Activated naive CD4-positive, alpha-beta T cell (primary cell): ENCODE data around the gene ROPN1.
"Not testable (repeated sequence)": the region's sequence is repeated elsewhere in the genome, so short reads cannot be mapped to it uniquely, and the experiment has no call there.

Source experiments
- DNase-seq, 4 experiments: peaks; one replicate each; lab custom pipeline; 2025; lab: John Stamatoyannopoulos, UW

ROPN1 gene

GRCh38 chr3:123993818-123994217, 1.9 kb upstream of the ROPN1 start:
- DNase-seq = no peak

GRCh38 chr3:123986427-123986826, 5.5 kb downstream of the ROPN1 start:
- no peak for DNase-seq

- DNase-seq = no peak
Observed at GRCh38 chr3:123984957-123985356, 7.0 kb downstream of the ROPN1 start.

GRCh38 chr3:123984350-123984749, 7.6 kb downstream of the ROPN1 start:
- no peak for DNase-seq

- DNase-seq = not testable (repeated sequence)
Observed at GRCh38 chr3:123981317-123981716, 10.6 kb downstream of the ROPN1 start.

GRCh38 chr3:123980539-123980938, 11.4 kb downstream of the ROPN1 start:
- no peak for DNase-seq

- peak in 1 of 4 experiments; percentile 1 for DNase-seq
Observed at GRCh38 chr3:123979525-123980501, 12.1 kb downstream of the ROPN1 start.

GRCh38 chr3:123976904-123977303, 15.0 kb downstream of the ROPN1 start:
- not testable (repeated sequence) for DNase-seq

GRCh38 chr3:123976181-123976898, 15.6 kb downstream of the ROPN1 start:
- not testable (repeated sequence) for DNase-seq

GRCh38 chr3:123975030-123975429, 16.9 kb downstream of the ROPN1 start:
- DNase-seq = not testable (repeated sequence)

GRCh38 chr3:123971406-123971805, 20.5 kb downstream of the ROPN1 start:
- DNase-seq = no peak

- DNase-seq = not testable (repeated sequence)
Observed at GRCh38 chr3:123967260-123967659, 24.7 kb downstream of the ROPN1 start.

GRCh38 chr3:123966799-123967198, 25.1 kb downstream of the ROPN1 start:
- not testable (repeated sequence) for DNase-seq

GRCh38 chr3:123964793-123965192, 27.1 kb downstream of the ROPN1 start:
- not testable (repeated sequence) for DNase-seq

- DNase-seq = no peak
Observed at GRCh38 chr3:123961508-123961856, 30.4 kb downstream of the ROPN1 start.

GRCh38 chr3:123960781-123961507, 31.0 kb downstream of the ROPN1 start, which contains the start of gene CCDC14:
Gene CCDC14, minus strand, starts transcription at chr3:123961229. Its CDS starts 56 bp downstream, at chr3:123961173.
- DNase-seq = peak; percentile 31 to 58 (median 48)

GRCh38 chr3:123953735-123954134, 38.2 kb downstream of the ROPN1 start:
- DNase-seq = no peak

- no peak for DNase-seq
Observed at GRCh38 chr3:123952844-123953520, 38.9 kb downstream of the ROPN1 start.

GRCh38 chr3:123951522-123952447, 40.1 kb downstream of the ROPN1 start:
- DNase-seq = no peak

- no peak for DNase-seq
Observed at GRCh38 chr3:123949641-123950040, 42.3 kb downstream of the ROPN1 start.
